Gastroesophageal sphincter (tissue), 4 donors: ENCODE measurements around the gene PIK3CA. TPM values are rescaled to one million over a fixed set of nuclear protein-coding genes. Genes with fewer than 3 reads are reported as not detected.
"Not testable (repeated sequence)": the region's sequence is repeated elsewhere in the genome, so short reads cannot be mapped to it uniquely, and the experiment has no call there.

Source experiments
- ATAC-seq: fragments of 150-250 bp; one replicate; pipeline ENCODE4 v1.9.1; 2016; ENCODE audit warnings: mild to moderate bottlenecking, moderate library complexity
- H3K27ac ChIP-seq, 4 donors: fragments of 200-600 bp; sonication (generic) in 3 of 4; 1 replicate in 3 of 4; 2 replicates in 1 of 4; pipeline ENCODE4 v1.5.1; 2016 to 2019
- H3K27me3 ChIP-seq: fragments of 200-600 bp; sonication (generic); one replicate; pipeline ENCODE4 v1.5.1; 2019
- H3K36me3 ChIP-seq, 2 donors: fragments of 200-600 bp; sonication (generic); one replicate each; pipeline ENCODE4 v1.5.1; 2019; ENCODE audit warnings: control low read depth in 1 of 2
- H3K4me1 ChIP-seq, 3 donors: fragments of 200-600 bp; sonication (generic); 1 replicate in 2 of 3; 2 replicates in 1 of 3; pipeline ENCODE4 v1.5.1; 2016 to 2019; ENCODE audit warnings: control low read depth in 2 of 3
- H3K4me3 ChIP-seq, 2 donors: fragments of 200-600 bp; sonication (generic); one replicate each; pipeline ENCODE4 v1.5.1; 2019; ENCODE audit warnings: mild to moderate bottlenecking in 1 of 2, moderate library complexity in 1 of 2
- H3K9me3 ChIP-seq, 3 donors: fragments of 200-600 bp; sonication (generic); one replicate each; pipeline ENCODE4 v1.5.1; 2017 to 2019; ENCODE audit warnings: control low read depth in 2 of 3
- CTCF ChIP-seq, 4 experiments: fragments of 200-600 bp in 2 of 4; fragments of 450-650 bp in 2 of 4; sonication (generic) in 1 of 4; IDR thresholded peaks; one replicate each; pipeline ENCODE4 v1.5.1; 2017 to 2019; ENCODE audit warnings: antibody characterized with exemption in 4 of 4, mild to moderate bottlenecking in 2 of 4, moderate library complexity in 2 of 4
- EP300 ChIP-seq: sonication (generic); formaldehyde crosslinking; IDR thresholded peaks from one replicate; pipeline ENCODE4 v1.6.1; 2017; ENCODE audit warnings: antibody characterized with exemption, mild to moderate bottlenecking
- POLR2A ChIP-seq, 2 donors: fragments of 450-650 bp; IDR thresholded peaks; one replicate each; pipeline ENCODE4 v1.6.1; 2017; ENCODE audit warnings: antibody characterized with exemption in 2 of 2, mild to moderate bottlenecking in 2 of 2, moderate library complexity in 1 of 2
- POLR2AphosphoS5 ChIP-seq: sonication (generic); formaldehyde crosslinking; IDR thresholded peaks from one replicate; pipeline ENCODE4 v1.6.1; 2017; ENCODE audit warnings: antibody characterized with exemption
- WGBS, 2 donors: methylation state at CpG; one replicate each; pipeline ENCODE4 v1.1.5; 2018; ENCODE audit warnings: low coverage in 1 of 2; 5-methylcytosine and 5-hydroxymethylcytosine counted together
- total RNA-seq, 4 donors: library from RNA; depleted of rRNA; stranded (reverse); fragments of >200 nt; gene quantifications; one replicate each; pipeline ENCODE4 v1.1.0, GENCODE V29; 2016

PIK3CA gene
- total RNA-seq, 4 donors from 2014 or later: 35.7 to 47.7 (median 39.6) TPM

- Histone ChIP-seq H3K9me3 (no peaks in the 10 kb centered on the region), H3K4me1 (peaks cover 0 to under 1% (median 0%) of the 10 kb centered on the region in 3 donors), H3K27me3 (no peaks in the 10 kb centered on the region), H3K36me3 (no peaks in the 10 kb centered on the region), H3K27ac (no peak overlapping the region), H3K4me3 (peak overlapping the region in 1 of 2 donors; percentile 6)
- WGBS, 2 donors: 62 to 67% methylated on average over 9 to 13 of the region's 21 CpGs
- TF ChIP-seq POLR2AphosphoS5 (no peak), POLR2A (IDR thresholded peaks at IDR 0.05) (no peak), EP300 (no peak)
- peak; percentile 19 for ATAC-seq
Observed at GRCh38 chr3:179266701-179267211, 118.6 kb downstream of the PIK3CA start.

GRCh38 chr3:179268400-179269051, 120.4 kb downstream of the PIK3CA start:
- no peaks in the 10 kb centered on the region for H3K4me1 ChIP-seq
- 44 to 51% methylated on average over 3 to 4 of the region's 4 CpGs for WGBS, 2 donors
- H3K27me3 ChIP-seq: no peaks in the 10 kb centered on the region
- no peaks in the 10 kb centered on the region for H3K9me3 ChIP-seq
- no peak for ATAC-seq
- TF ChIP-seq POLR2AphosphoS5 (no peak), POLR2A (IDR thresholded peaks at IDR 0.05) (no peak), EP300 (no peak), CTCF (IDR thresholded peaks at IDR 0.05) (no peak)
- H3K4me3 ChIP-seq: no peak overlapping the region
- no peaks in the 10 kb centered on the region for H3K36me3 ChIP-seq
- no peak overlapping the region for H3K27ac ChIP-seq

GRCh38 chr3:179269152-179269707, 121.1 kb downstream of the PIK3CA start:
- H3K36me3 ChIP-seq: no peaks in the 10 kb centered on the region
- no peaks in the 10 kb centered on the region for H3K27me3 ChIP-seq
- no peak for ATAC-seq
- WGBS, 2 donors: 75 to 76% methylated on average over 3 to 4 of the region's 4 CpGs
- TF ChIP-seq EP300: no peak
- no peak for TF ChIP-seq POLR2A (IDR thresholded peaks at IDR 0.05)
- TF ChIP-seq POLR2AphosphoS5: no peak
- no peak for TF ChIP-seq CTCF (IDR thresholded peaks at IDR 0.05)
- H3K4me1 ChIP-seq: no peaks in the 10 kb centered on the region
- no peaks in the 10 kb centered on the region for H3K9me3 ChIP-seq
- H3K27ac ChIP-seq: no peak overlapping the region
- H3K4me3 ChIP-seq: no peak overlapping the region

DNA sequence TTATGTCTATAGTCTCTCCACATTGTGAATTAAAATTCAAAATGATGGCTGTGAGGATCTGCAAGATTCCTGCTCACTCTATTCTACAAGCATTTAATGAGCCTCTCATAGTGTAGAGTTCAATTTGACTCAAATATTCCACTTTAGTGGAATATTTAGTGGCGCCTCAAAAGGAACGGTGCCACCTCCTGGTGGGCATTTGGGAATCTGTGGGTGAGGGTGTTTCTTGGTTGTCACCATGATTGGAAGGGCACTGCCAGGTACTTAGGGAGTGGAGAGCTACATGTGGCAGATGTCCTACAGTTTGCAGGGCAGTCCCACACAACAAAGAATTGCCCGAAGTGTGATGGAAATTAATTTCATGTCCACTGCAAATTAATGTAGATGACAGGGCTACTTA, 124.2 kb downstream of the PIK3CA start:
- Histone ChIP-seq H3K27ac (no peak overlapping the region), H3K36me3 (no peaks in the 10 kb centered on the region), H3K4me1 (no peaks in the 10 kb centered on the region), H3K4me3 (no peak overlapping the region), H3K9me3 (no peaks in the 10 kb centered on the region), H3K27me3 (no peaks in the 10 kb centered on the region)
- TF ChIP-seq POLR2A (IDR thresholded peaks at IDR 0.05) (no peak), CTCF (IDR thresholded peaks at IDR 0.05) (peak in 1 of 4 experiments; percentile 31)
- WGBS, 2 donors: 83 to 86% methylated on average over 1 to 3 of the region's 3 CpGs
- ATAC-seq: no peak

DNA sequence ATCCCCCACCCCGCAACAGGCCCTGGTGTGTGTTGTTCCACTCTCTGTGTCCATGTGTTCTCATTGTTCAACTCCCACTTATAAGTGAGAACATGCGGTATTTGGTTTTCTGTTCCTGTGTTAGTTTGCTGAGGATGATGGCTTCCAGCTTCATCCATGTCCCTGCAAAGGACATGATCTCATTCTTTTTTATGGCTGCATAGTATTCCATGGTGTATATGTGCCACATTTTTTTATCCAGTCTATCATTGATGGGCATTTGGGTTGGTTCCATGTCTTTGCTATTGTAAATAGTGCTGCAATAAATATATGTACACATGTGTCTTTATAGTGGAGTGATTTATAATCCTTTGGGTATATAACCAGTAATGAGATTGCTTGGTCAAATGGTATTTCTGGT, 126.3 kb downstream of the PIK3CA start:
- H3K4me1 ChIP-seq, H3K36me3 ChIP-seq, H3K27ac ChIP-seq, ATAC-seq, H3K9me3 ChIP-seq, H3K4me3 ChIP-seq, H3K27me3 ChIP-seq: not testable (repeated sequence)
- WGBS, 2 donors: 100% methylated on average over 1 of the region's 2 CpGs; no CpG with 5 or more reads in 1 of the 2 donors

DNA sequence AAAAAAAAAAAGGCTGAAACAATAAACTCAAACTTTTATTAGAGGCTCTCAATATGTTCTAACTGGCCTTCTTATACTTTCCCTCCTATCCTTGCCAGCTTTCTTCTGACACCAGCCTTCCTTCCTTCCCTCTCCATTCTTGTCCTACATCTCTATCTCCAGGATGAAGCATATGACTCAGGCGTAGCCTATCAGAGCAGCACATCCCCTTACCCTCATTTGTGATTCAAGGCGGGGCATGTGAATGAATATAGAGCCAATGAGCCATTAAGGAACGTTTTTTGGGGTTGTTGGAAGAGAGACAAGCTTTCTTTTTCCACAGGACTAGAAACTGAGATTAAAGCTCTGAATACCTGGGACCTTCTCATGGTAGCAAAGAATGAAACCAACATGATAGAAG, 127.8 kb downstream of the PIK3CA start:
- no peaks in the 10 kb centered on the region for H3K4me1 ChIP-seq
- H3K36me3 ChIP-seq: no peaks in the 10 kb centered on the region
- no peak for ATAC-seq
- TF ChIP-seq EP300 (no peak), POLR2A (IDR thresholded peaks at IDR 0.05) (no peak), POLR2AphosphoS5 (no peak), CTCF (IDR thresholded peaks at IDR 0.05) (no peak)
- no peak overlapping the region for H3K4me3 ChIP-seq
- WGBS, 2 donors: 0 to 39% methylated on average over 1 to 2 of the region's 3 CpGs
- no peaks in the 10 kb centered on the region for H3K9me3 ChIP-seq
- H3K27ac ChIP-seq: no peak overlapping the region
- peaks cover 9% of the 10 kb centered on the region for H3K27me3 ChIP-seq
